GM19328 (cell line): Measurements from ENCODE around the gene THRB.

Experiments
- ATAC-seq: cut with Tn5 transposase; IDR thresholded peaks from one replicate; pipeline ENCODE4 v1.9.1; 2021; ENCODE audit warnings: mild to moderate bottlenecking, moderate library complexity; ENCODE audit not compliant: unreplicated experiment

Gene THRB

GRCh38 chr3:24316887-24317383 is 177.7 kb downstream of the THRB start:
- ATAC-seq: no peak

- no peak for ATAC-seq
Observed at GRCh38 chr3:24315971-24316370, 178.7 kb downstream of the THRB start.

GRCh38 chr3:24315356-24315755 is 179.3 kb downstream of the THRB start:
- ATAC-seq: no peak

- ATAC-seq: no peak
Observed at GRCh38 chr3:24311881-24312280, 182.8 kb downstream of the THRB start.

- no peak for ATAC-seq
Observed at GRCh38 chr3:24310887-24311286, 183.8 kb downstream of the THRB start.

GRCh38 chr3:24306518-24306917 is 188.1 kb downstream of the THRB start:
- no peak for ATAC-seq

- ATAC-seq: no peak
Observed at GRCh38 chr3:24305795-24306467, 188.7 kb downstream of the THRB start.

GRCh38 chr3:24303057-24303754 is 191.4 kb downstream of the THRB start:
- ATAC-seq: no peak

- no peak for ATAC-seq
Observed at GRCh38 chr3:24302396-24302795, 192.3 kb downstream of the THRB start.

- ATAC-seq: no peak
Observed at GRCh38 chr3:24300949-24301348, 193.7 kb downstream of the THRB start.

GRCh38 chr3:24299806-24300626 is 194.6 kb downstream of the THRB start:
- no peak for ATAC-seq

GRCh38 chr3:24299246-24299805 is 195.3 kb downstream of the THRB start:
- no peak for ATAC-seq

GRCh38 chr3:24296441-24297205 is 198.0 kb downstream of the THRB start:
- ATAC-seq: no peak

GRCh38 chr3:24294150-24294549 is 200.5 kb downstream of the THRB start:
- no peak for ATAC-seq

- ATAC-seq: no peak
Observed at GRCh38 chr3:24291646-24292045, 203.0 kb downstream of the THRB start.

GRCh38 chr3:24290596-24290995 is 204.1 kb downstream of the THRB start:
- ATAC-seq: no peak

- no peak for ATAC-seq
Observed at GRCh38 chr3:24288496-24289236, 206.0 kb downstream of the THRB start.

GRCh38 chr3:24287755-24288450 is 206.7 kb downstream of the THRB start:
- no peak for ATAC-seq

- ATAC-seq: no peak
Observed at GRCh38 chr3:24286405-24286804, 208.2 kb downstream of the THRB start.
